Esophagus muscularis mucosa (tissue), 4 donors: Measurements from ENCODE around the gene ZKSCAN3. TPM values are rescaled to one million over a fixed set of nuclear protein-coding genes. Genes with fewer than 3 reads are reported as not detected.
A peak's percentile ranks its signal among the peaks of the same experiment; 100 is the strongest.

Experiments
- DNase-seq: peaks from one replicate; pipeline ENCODE4 v3.0.0-alpha.2; 2017; ENCODE audit errors: extremely low spot score
- H3K27ac ChIP-seq, 4 donors: fragments of 200-600 bp; sonication (generic); replicated peaks in 1 of 4; 1 replicate in 3 of 4; 2 replicates in 1 of 4; pipeline ENCODE4 v1.5.1; 2016 to 2019; ENCODE audit warnings: mild to moderate bottlenecking in 1 of 4
- H3K27me3 ChIP-seq, 4 donors: fragments of 200-600 bp; sonication (generic); one replicate each; pipeline versions ENCODE4 v1.5.1 to v1.6.0; 2016 to 2019
- H3K36me3 ChIP-seq, 4 donors: fragments of 200-600 bp; sonication (generic); one replicate each; pipeline ENCODE4 v1.5.1; 2016 to 2019
- H3K4me1 ChIP-seq, 4 donors: fragments of 200-600 bp; sonication (generic); one replicate each; pipeline ENCODE4 v1.5.1; 2016 to 2019
- H3K4me3 ChIP-seq, 4 donors: fragments of 200-600 bp; sonication (generic); 1 replicate in 2 of 4; 2 replicates in 2 of 4; pipeline ENCODE4 v1.5.1; 2016 to 2019; ENCODE audit warnings: mild to moderate bottlenecking in 4 of 4, moderate library complexity in 1 of 4
- H3K9me3 ChIP-seq, 4 donors: fragments of 200-600 bp; sonication (generic); 1 replicate in 3 of 4; 2 replicates in 1 of 4; pipeline ENCODE4 v1.5.1; 2016 to 2019
- EP300 ChIP-seq: sonication (generic); formaldehyde crosslinking; IDR thresholded peaks from one replicate; pipeline ENCODE4 v1.6.1; 2017; ENCODE audit warnings: antibody characterized with exemption
- POLR2A ChIP-seq: fragments of 450-650 bp; IDR thresholded peaks from one replicate; pipeline ENCODE4 v1.6.1; 2017; ENCODE audit warnings: antibody characterized with exemption, moderate library complexity, mild to moderate bottlenecking, low read depth
- POLR2AphosphoS5 ChIP-seq, 2 donors: sonication (generic); formaldehyde crosslinking; IDR thresholded peaks; one replicate each; pipeline ENCODE4 v1.6.1; 2017; ENCODE audit warnings: antibody characterized with exemption in 2 of 2
- WGBS: methylation state at CpG from one replicate; pipeline ENCODE4 v1.1.5; 2018; 5-methylcytosine and 5-hydroxymethylcytosine counted together
- intact Hi-C: fragments of 100-400 bp; cut with DNase I; formaldehyde crosslinking; loops from one replicate; pipeline ENCODE4 v1.15.1; 2023
- total RNA-seq, 4 donors: library from RNA; depleted of rRNA; stranded (reverse); fragments of >200 nt; gene quantifications; one replicate each; pipeline versions ENCODE4 v1.1.0 to v1.2.1, GENCODE V29; 2016
- TF ChIP-seq, protein P1 (sequence below), 3 experiments: fragments of 200-600 bp in 2 of 3; fragments of 450-650 bp in 1 of 3; sonication (generic) in 2 of 3; IDR thresholded peaks; one replicate each; pipeline ENCODE4 v1.5.1; 2017 to 2019; ENCODE audit warnings: antibody characterized with exemption in 3 of 3, mild to moderate bottlenecking in 2 of 3, moderate library complexity in 1 of 3

The ZKSCAN3 gene
- total RNA-seq, 4 donors from 2014 or later: 2.8 to 10.4 (median 6.4) TPM

DNA sequence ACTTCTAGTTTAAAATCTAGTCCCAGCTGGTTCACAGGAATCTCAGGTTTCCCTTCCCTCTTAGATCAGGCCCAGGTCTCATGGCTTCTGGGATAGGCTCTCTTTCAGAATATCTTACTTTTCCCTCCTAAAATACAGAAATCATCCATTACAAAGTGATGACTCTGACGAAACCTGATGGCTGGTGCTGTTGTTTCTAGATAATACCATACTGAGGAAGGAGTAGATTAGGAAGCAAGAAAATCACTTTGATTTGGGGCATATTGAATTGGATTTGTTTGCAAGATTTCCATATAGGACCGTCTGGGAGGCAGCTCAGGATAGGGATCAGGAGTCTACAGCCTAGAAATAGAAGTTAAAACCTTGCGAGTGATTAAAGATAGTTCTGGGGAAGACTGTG lies 3.6 kb downstream of the ZKSCAN3 start:
- no peaks in the 10 kb centered on the region for H3K36me3 ChIP-seq
- DNase-seq: no peak
- H3K4me3 ChIP-seq: peak overlapping the region in 3 of 4 donors; percentile 1 to 48 (median 42)
- WGBS: 74% methylated on average over 3 of the region's 3 CpGs
- H3K27me3 ChIP-seq: no peaks in the 10 kb centered on the region
- H3K27ac ChIP-seq: peak overlapping the region; percentile 83 to 88 (median 87)
- peaks cover 37 to 60% (median 54%) of the 10 kb centered on the region in 4 donors for H3K4me1 ChIP-seq
- no peak for TF ChIP-seq POLR2A
- no peak for TF ChIP-seq EP300
- TF ChIP-seq, protein P1, sequence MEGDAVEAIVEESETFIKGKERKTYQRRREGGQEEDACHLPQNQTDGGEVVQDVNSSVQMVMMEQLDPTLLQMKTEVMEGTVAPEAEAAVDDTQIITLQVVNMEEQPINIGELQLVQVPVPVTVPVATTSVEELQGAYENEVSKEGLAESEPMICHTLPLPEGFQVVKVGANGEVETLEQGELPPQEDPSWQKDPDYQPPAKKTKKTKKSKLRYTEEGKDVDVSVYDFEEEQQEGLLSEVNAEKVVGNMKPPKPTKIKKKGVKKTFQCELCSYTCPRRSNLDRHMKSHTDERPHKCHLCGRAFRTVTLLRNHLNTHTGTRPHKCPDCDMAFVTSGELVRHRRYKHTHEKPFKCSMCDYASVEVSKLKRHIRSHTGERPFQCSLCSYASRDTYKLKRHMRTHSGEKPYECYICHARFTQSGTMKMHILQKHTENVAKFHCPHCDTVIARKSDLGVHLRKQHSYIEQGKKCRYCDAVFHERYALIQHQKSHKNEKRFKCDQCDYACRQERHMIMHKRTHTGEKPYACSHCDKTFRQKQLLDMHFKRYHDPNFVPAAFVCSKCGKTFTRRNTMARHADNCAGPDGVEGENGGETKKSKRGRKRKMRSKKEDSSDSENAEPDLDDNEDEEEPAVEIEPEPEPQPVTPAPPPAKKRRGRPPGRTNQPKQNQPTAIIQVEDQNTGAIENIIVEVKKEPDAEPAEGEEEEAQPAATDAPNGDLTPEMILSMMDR (IDR thresholded peaks at IDR 0.05): no peak
- TF ChIP-seq POLR2AphosphoS5 (IDR thresholded peaks at IDR 0.05): no peak
- intact Hi-C loops: loop anchor here (5.0 kb wide), 1 partner anchor 86 kb away; the partner anchor contains the start of gene ZSCAN26
- no peaks in the 10 kb centered on the region for H3K9me3 ChIP-seq

DNA sequence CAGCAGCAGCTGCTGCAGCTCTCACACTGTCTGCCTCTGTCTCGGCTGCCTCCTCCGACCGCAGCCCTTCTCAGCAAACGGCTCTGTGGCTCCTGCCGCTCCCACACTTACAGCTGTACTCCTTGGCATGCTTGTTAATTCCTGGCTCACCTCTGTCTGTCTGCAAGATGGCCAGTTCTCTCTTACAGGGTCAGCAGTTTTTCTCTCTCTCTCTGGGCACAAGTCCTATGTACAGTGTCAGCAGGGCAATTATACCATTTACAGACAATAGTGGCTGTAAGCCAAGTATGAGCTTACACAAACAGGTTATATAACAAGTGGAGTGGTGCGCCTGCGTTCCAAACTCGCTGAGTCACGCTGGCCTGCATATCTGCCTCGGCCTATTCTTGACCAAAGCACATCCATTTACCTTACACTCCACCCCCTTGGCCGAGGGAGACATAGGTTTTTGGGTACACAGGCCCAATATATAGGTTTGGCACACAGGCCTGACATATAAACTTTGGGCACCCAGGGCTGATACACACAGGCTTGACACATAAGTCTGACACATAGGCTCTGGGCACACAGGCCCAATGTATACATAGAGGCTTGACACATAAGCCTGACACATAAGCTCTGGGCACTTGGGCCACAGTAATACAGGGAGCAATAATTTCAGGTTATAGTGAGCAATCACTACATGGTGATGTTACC lies 4.4 kb downstream of the ZKSCAN3 start:
- peaks cover 37 to 60% (median 54%) of the 10 kb centered on the region in 4 donors for H3K4me1 ChIP-seq
- peak; percentile 68 for DNase-seq

DNA sequence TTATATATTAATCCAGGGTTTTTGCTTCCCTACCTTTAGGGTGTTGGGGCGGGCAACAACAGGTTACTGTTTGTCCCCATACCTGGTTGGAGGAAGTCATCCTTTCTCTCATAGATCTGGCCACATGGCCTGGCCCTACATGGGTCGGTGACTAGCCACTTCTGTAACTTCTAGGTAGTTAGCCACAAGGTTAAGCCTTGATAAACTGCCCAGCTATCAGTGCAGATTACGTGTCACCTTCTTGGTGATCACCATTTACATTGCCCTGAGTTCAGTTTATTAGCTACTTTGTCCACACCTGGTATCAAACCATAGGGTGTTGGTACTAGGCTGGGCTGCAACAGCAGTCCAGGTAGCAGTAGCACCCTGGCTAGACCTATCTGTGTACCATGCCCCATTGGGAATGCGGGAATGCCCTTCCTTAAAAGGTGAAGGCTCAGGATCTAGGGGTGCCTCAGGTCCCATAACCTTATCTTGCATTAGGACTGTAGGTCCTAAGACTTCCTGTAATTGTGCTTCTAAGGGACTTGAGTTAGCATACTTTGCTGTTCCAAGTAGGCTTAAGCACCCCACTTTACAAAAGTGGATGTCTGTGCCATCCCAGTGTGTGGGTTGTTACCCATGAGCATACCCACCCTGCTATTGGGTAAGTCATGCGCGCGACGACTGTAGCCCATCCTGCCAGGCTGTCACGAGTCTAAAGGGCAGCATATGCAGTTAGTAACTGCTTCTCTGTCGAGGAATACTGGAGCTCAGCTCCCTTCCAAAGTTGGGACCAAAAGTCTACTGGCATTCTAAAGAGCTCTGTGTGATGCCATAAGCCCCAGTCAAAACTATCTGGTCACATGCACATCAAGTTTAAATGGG lies 5.2 kb downstream of the ZKSCAN3 start:
- no peak for DNase-seq
- Histone ChIP-seq H3K9me3 (no peaks in the 10 kb centered on the region), H3K4me1 (peaks cover 37 to 60% (median 54%) of the 10 kb centered on the region in 4 donors), H3K27me3 (no peaks in the 10 kb centered on the region), H3K27ac (peak overlapping the region; percentile 83 to 88 (median 87)), H3K4me3 (peak overlapping the region; percentile 60 to 74 (median 64)), H3K36me3 (peaks cover 0 to 8% (median 4%) of the 10 kb centered on the region in 4 donors)
- intact Hi-C loops: loop anchor here (5.0 kb wide), 4 partner anchors 78 to 273 kb away; partner anchors contain the start of genes ZKSCAN8, ZNF165 and ZSCAN26
- TF ChIP-seq POLR2AphosphoS5 (IDR thresholded peaks at IDR 0.05) (no peak), EP300 (no peak), POLR2A (no peak)
- 86% methylated on average over 10 of the region's 10 CpGs for WGBS

More for the DNA sequence above, 4.4 kb downstream of the ZKSCAN3 start:
- Histone ChIP-seq H3K27me3 (no peaks in the 10 kb centered on the region), H3K9me3 (no peaks in the 10 kb centered on the region), H3K4me3 (peak overlapping the region in 3 of 4 donors; percentile 1 to 48 (median 42)), H3K27ac (peak overlapping the region; percentile 83 to 88 (median 87)), H3K36me3 (no peaks in the 10 kb centered on the region)
- intact Hi-C loops: loop anchor here (5.0 kb wide), 1 partner anchor 87 kb away; the partner anchor contains the start of gene ZSCAN26
- 49% methylated on average over 10 of the region's 11 CpGs for WGBS
- peak; percentile 71 to 80 for TF ChIP-seq POLR2AphosphoS5 (IDR thresholded peaks at IDR 0.05)
- no peak for TF ChIP-seq POLR2A
- TF ChIP-seq, protein P1 (IDR thresholded peaks at IDR 0.05): no peak
- TF ChIP-seq EP300: no peak

DNA sequence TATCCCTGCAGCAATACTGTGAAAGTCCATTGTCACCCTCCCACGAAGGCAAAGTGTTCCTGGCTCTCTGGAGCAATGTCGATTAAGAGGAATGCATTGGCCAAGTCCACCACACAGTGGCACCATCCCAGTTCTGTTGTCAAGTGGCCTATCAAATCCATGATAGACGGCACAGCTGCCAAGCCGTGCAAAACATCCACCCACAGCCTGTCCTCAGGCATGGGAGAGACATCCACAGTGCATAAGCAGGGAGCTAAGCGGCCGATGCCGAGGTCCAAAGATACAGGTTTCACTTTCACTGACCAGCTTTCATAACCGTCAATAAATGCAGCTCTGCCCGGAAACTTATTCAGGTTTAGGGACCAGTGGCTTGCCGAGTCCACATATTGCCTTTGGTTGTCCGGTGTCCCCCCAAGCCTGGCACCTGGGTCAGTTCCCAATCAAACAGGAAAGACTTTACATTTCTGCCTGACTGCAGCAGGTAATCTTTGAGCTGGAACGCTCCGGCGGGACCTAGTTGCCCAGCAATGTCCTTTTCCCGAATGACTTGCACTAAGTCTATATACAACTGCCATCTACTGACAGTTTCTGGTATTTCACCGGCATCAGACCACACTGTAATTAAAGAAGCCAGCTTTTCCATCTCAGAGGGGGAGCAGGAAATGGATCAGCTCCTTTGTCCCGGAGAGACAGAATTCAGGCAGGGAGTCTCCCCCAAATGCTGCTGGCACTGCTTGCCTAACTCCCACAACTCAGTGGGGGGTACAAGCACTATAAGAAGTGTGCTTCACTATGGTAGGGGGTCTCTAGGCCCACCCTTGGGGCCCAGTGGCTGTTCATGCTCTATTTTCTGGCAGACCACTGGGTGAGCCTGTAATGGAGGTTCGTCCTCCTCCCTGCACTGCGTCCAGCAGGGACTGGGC lies 6.3 kb downstream of the ZKSCAN3 start:
- Histone ChIP-seq H3K36me3 (peaks cover 0 to 17% (median 13%) of the 10 kb centered on the region in 4 donors), H3K27ac (peak overlapping the region; percentile 83 to 88 (median 87)), H3K4me3 (peak overlapping the region; percentile 60 to 74 (median 64)), H3K4me1 (peaks cover 32 to 51% (median 46%) of the 10 kb centered on the region in 4 donors), H3K9me3 (no peaks in the 10 kb centered on the region), H3K27me3 (no peaks in the 10 kb centered on the region)
- intact Hi-C loops: loop anchor here (5.0 kb wide), 3 partner anchors 79 to 274 kb away; partner anchors contain the start of genes ZKSCAN8 and ZNF165
- WGBS: 0% methylated on average over 10 of the region's 19 CpGs
- DNase-seq: peak; percentile 94
- TF ChIP-seq EP300: no peak
- peak; percentile 72 to 80 for TF ChIP-seq POLR2AphosphoS5 (IDR thresholded peaks at IDR 0.05)
- TF ChIP-seq, protein P1 (IDR thresholded peaks at IDR 0.05): peak; percentile 85 to 95 (median 91)
